Ishikawa (cell line): ENCODE results near the gene HLCS.
A peak's percentile ranks its signal among the peaks of the same experiment; 100 is the strongest.

Source experiments
- CEBPB ChIP-seq: IDR thresholded peaks from 2 replicates; pipeline ENCODE4 v1.6.1; 2012
- CREB1 ChIP-seq: IDR thresholded peaks from 2 replicates; pipeline ENCODE4 v1.6.1; 2012; ENCODE audit warnings: low read depth
- EP300 ChIP-seq: IDR thresholded peaks from 2 replicates; pipeline ENCODE4 v1.6.1; 2012; ENCODE audit warnings: borderline replicate concordance
- FOXM1 ChIP-seq: IDR thresholded peaks from 2 replicates; pipeline ENCODE4 v1.6.1; 2012; ENCODE audit warnings: low read depth, borderline replicate concordance
- NFIC ChIP-seq: IDR thresholded peaks from 2 replicates; pipeline ENCODE4 v1.6.1; 2012
- RAD21 ChIP-seq: IDR thresholded peaks from 2 replicates; pipeline ENCODE4 v1.6.1; 2012; ENCODE audit warnings: low read depth
- REST ChIP-seq: IDR thresholded peaks from 2 replicates; pipeline ENCODE4 v1.6.1; 2012; ENCODE audit warnings: low read depth, mild to moderate bottlenecking
- TAF1 ChIP-seq: IDR thresholded peaks from 2 replicates; pipeline ENCODE4 v1.6.1; 2012; ENCODE audit warnings: low read depth, mild to moderate bottlenecking
- TCF12 ChIP-seq: IDR thresholded peaks from 2 replicates; pipeline ENCODE4 v1.6.1; 2012; ENCODE audit warnings: low read depth
- TEAD4 ChIP-seq: IDR thresholded peaks from 2 replicates; pipeline ENCODE4 v1.6.1; 2012
- YY1 ChIP-seq: IDR thresholded peaks from 2 replicates; pipeline ENCODE4 v1.6.1; 2012; ENCODE audit warnings: low read depth
- ZBTB7A ChIP-seq: IDR thresholded peaks from 2 replicates; pipeline ENCODE4 v1.6.1; 2012; ENCODE audit warnings: low read depth
- TF ChIP-seq, protein P1 (sequence below): IDR thresholded peaks from 2 replicates; pipeline ENCODE4 v1.6.1; 2012
- TF ChIP-seq, protein P2 (sequence below): IDR thresholded peaks from 2 replicates; pipeline ENCODE4 v1.6.1; 2012

HLCS gene

DNA sequence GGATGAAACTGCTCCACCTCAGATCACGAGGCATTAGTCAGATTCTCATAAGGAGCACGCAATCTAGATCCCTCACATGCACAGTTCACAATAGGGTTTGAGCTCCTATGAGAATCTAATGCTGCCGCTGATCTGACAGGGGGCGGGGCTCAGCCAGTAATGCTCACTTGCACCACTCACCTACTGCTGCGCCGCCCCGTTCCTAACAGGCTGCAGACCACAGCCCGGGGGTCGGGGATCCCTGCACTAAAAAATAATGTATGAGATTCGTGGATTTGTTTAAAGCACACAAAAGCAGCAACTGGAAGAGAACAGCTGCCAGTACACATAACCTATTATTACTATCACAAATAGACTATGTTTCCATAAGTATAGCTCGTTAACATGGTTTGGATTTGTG lies 72.9 kb downstream of the HLCS start:
- no peak for TF ChIP-seq ZBTB7A

- TF ChIP-seq TAF1 (no peak), NFIC (no peak), RAD21 (no peak), CREB1 (no peak), CEBPB (no peak), EP300 (no peak)
Observed at GRCh38 chr21:36892201-36892600, 74.3 kb downstream of the HLCS start.

DNA sequence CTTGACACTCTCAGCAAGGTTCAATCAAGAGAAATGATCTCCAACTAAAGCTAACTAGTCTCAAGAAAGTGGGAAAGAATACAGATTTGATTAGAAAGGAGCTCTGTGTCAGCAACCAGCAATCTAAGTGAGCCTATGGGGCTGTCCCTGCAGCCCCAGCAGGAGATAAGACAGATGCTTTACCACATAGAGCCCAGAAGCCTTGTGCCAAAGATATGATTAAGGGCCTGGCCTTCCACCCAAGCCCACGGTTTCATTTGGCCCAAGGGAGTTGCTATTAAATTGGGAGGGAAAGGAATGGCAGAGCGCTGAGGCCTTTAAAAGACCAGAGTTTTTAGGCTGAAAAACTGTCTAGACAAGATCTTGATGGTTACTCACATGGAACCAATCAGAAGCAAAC lies 74.8 kb downstream of the HLCS start:
- TF ChIP-seq CEBPB = no peak
- TF ChIP-seq TCF12 = no peak
- TF ChIP-seq TEAD4 = no peak
- no peak for TF ChIP-seq EP300
- no peak for TF ChIP-seq REST
- TF ChIP-seq YY1 = no peak
- no peak for TF ChIP-seq RAD21
- no peak for TF ChIP-seq NFIC
- TF ChIP-seq, protein P1, sequence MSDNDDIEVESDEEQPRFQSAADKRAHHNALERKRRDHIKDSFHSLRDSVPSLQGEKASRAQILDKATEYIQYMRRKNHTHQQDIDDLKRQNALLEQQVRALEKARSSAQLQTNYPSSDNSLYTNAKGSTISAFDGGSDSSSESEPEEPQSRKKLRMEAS = no peak

GRCh38 chr21:36891121-36891520 lies 75.3 kb downstream of the HLCS start:
- TF ChIP-seq EP300 (no peak), TAF1 (no peak), ZBTB7A (no peak)

- TF ChIP-seq TCF12 = no peak
- TF ChIP-seq TAF1 = no peak
- TF ChIP-seq, protein P1 = no peak
- TF ChIP-seq REST = no peak
- no peak for TF ChIP-seq TEAD4
Observed at GRCh38 chr21:36890086-36890485, 76.4 kb downstream of the HLCS start.

GRCh38 chr21:36889401-36889800 lies 77.1 kb downstream of the HLCS start:
- TF ChIP-seq EP300 (no peak), YY1 (no peak), NFIC (no peak), TAF1 (no peak), FOXM1 (no peak)
- TF ChIP-seq, protein P1 = no peak

- TF ChIP-seq TCF12 (no peak), CEBPB (no peak), YY1 (no peak)
Observed at GRCh38 chr21:36888466-36888865, 78.0 kb downstream of the HLCS start.

DNA sequence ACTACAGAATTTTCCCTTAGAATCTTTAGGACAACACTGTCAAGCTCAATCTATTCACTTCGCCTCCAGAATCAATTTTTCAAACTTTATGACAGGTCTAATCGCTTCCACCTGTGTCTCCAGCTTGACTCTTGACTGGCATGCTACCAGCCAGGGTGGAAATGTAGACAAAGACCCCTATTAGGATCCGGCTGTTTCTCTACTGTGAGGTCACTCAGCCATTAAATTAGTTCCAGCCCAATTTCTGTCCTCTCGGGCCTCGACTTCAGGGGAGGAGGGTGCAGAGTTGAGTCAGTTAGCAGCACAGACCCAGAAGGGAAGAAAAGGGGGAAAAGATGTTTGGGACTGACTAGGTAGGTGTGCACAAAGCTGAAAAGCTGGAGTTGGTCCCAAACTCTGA lies 78.5 kb downstream of the HLCS start:
- TF ChIP-seq, protein P1 = no peak
- no peak for TF ChIP-seq CREB1
- TF ChIP-seq REST = no peak
- TF ChIP-seq, protein P2, sequence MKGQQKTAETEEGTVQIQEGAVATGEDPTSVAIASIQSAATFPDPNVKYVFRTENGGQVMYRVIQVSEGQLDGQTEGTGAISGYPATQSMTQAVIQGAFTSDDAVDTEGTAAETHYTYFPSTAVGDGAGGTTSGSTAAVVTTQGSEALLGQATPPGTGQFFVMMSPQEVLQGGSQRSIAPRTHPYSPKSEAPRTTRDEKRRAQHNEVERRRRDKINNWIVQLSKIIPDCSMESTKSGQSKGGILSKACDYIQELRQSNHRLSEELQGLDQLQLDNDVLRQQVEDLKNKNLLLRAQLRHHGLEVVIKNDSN = no peak
- TF ChIP-seq YY1 = no peak
- TF ChIP-seq EP300 = no peak
- 0 out of 2 replicates have a peak, but pooled peaks have one; percentile 16 for TF ChIP-seq NFIC
- TF ChIP-seq TCF12 = peak; percentile 49; the same call in 1 of the 2 replicates
- no peak for TF ChIP-seq CEBPB
